HG03039 (cell line): ENCODE data around the gene PRELP.
"Not testable (repeated sequence)": the region's sequence is repeated elsewhere in the genome, so short reads cannot be mapped to it uniquely, and the experiment has no call there.

ENCODE experiments used
- ATAC-seq: cut with Tn5 transposase; IDR thresholded peaks from one replicate; pipeline ENCODE4 v1.9.1; 2021; ENCODE audit warnings: mild to moderate bottlenecking, moderate library complexity; ENCODE audit not compliant: unreplicated experiment

The PRELP gene

DNA sequence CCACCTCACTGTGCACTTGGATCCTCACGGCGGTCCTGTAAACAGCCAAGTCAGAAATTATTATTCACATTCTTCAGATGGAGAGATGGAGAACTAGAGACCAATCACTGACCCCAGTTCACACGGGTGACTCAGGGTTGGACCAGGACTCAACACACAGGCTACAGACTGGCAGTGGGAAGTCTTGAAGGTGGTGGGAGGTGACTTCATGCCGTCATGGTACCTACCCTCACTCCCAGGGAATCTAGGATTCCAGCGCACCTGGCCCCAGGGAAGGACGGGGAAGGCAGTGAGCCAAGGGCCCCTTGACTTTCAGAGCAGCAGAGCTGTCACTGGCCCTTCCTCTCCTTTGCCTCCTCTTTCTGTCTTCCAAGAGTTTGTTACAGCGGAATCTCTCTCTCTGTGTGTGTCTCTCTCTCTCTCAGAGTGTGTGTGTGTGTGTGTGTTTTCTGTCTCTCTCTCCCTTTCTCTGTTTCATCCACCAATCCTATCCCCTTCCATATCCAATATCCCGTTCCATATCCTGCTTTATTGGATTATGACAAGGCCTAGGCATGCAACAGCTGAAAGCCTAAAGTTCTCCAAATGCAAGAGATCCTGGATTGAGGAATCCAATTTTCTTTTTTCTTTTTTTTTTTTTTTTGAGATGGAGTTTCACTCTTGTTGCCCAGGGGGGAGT is 30.1 kb downstream of the PRELP start:
- no peak for ATAC-seq

DNA sequence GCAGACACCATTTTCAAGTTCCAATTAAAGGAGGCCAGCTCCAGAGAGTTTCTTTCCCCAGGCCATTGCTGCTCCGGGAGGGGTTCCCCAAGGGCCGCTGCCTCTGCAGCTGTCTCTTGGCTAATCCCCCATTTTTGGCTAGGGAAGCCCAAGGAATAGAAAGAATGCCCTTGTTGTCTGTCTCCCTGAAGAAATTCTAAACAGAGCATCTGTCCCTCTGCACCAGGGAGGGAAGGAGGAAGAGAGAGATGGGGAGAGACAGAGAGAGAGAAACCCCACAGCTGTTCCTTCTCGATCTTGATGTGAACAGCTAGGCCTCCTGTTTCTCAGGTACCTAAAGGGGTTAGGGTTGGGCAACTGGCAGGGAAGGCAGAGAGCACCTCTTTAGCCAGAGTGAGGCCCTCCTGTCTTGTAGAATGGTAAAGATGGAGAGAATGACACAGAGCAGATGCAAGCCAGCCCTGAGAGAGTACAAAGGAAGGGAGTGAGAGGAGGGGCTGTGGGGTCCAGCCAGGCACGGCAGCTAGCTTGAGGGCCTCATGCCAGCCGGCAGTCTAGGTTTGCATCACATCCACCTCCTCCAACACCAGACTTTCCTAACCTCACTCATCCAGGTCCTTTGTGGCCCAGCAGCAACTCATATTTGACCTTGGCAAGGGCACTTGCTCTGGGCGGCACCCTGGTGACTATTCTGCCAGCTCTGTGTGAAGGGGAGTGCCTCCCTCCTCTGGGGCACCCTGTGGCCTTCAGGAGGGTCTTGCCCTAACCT is 31.4 kb downstream of the PRELP start:
- ATAC-seq, result no peak

- no peak for ATAC-seq
These were observed 32.2 kb downstream of the PRELP start for GRCh38 chr1:203507759-203508158.

- no peak for ATAC-seq
These were observed 33.0 kb downstream of the PRELP start for GRCh38 chr1:203508463-203509073.

- ATAC-seq, result no peak
These were observed 33.5 kb downstream of the PRELP start for GRCh38 chr1:203509135-203509534.

DNA sequence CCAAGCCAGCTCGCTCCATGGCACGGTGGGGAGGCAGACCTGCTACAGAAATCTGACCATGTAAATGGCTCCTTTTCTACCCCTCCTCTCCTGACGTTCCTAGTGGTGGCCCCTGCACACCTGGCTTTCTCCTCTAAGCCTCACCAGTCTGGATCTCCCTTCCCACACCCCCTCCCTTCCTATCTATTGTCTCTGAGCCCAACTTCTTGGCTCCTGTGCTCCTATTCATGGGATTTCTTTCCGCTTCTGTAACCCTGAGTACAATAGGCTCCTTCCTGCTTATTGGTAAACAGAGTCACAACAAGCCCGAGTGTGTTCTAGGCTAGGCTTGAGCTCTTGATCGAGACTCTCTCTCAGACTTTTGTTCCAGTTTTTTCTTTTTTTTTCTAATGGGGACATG is 35.9 kb downstream of the PRELP start:
- no peak for ATAC-seq

DNA sequence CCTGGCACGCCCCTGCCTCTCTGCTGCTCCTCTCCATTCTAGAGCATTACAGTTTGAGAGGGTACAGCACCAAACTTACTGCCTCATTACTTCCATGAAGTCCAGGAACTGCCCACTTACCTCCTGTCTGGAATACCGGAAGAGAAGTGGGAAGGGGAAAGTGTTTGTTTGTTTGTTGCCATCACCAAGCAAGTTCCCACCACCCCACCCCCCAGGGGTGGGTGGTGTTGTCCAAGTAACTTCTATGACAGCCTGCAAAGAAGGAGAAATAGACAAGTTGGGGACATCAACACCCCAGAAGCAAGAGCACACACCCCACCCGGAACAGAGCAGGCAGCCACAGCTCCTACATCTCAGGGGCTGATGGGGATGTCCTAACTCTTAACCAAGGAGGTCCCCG is 36.3 kb downstream of the PRELP start:
- no peak for ATAC-seq

GRCh38 chr1:203512517-203512847 is 36.9 kb downstream of the PRELP start:
- ATAC-seq, result no peak

DNA sequence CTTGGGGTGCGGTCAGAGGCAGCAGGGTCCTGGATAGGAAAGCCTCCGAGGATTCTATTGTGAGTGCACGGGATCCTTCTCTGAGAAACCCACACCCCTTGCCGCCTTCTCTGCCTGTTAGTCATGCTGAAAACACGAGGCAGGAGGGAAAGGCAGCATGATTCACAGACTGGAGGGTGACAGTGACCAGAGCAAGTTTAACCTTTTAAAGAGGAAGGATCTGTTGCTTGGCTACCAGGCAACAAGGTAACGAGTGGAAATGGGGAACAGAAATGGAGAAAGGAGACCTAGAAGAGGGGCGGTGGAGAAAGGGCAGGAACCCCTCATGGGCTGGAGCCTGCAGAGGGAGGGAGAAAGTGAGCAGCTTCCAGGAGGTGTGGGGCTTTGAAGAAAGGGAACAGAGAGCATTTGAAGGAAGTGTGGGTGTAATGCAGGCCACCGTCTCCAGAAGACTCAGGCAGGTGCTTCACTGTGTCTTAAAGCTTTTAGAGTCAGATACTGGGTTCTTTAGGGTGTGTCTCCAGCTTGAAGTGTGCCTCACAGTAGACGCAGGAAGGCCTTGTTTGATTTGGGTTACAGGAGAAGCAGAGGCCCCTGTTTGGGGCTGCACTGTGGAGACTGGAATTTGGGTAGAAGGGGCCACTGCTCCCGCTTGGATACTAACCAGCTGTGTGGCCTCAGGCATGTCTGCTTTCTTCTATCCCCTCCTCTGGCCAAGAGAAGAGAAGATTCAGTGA is 37.4 kb downstream of the PRELP start:
- no peak for ATAC-seq

DNA sequence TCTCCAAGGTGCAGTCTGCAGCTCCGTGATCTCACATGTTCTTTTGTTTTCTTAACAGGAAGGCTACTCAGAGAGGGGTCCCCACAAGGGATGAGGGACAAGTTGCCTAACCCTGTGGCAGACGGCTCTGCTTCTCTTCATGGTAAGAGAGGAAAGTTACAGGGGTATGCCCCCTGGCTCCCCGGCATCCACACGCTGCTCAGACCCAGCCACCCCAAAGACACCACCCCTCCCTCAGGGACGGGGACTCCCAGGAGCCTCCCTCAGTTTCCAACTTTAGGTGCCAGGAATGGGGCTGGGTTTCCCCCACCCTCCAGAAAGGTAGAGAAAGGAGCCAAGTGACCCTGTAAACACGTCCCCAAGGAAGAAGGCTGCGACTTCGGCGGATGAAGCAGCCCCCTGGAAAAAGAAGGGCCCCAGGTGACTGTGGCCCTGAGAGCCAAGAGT is 38.0 kb downstream of the PRELP start:
- ATAC-seq, result no peak

DNA sequence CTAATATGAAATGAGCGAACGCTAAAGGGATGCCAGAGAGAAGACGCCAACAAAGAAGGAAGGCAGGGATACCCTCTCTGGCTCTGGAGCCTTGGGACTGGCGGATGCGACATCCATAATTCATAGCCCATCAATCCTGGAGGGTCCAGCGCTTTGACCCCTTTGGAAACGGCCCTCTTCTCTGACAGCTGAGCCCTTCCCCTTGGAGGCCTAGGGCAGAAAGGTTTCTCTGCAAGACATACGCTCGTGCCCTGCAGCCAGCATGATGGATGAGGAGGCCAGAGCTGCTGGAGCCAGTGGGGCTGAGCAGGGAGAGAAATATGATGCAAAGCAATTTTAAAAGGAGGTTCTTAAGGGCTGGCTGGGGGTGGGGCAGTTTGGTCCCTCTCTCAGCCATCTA is 40.6 kb downstream of the PRELP start:
- no peak for ATAC-seq

GRCh38 chr1:203516906-203517305 is 41.3 kb downstream of the PRELP start:
- ATAC-seq, result no peak

- ATAC-seq, result no peak
These were observed 42.0 kb downstream of the PRELP start for GRCh38 chr1:203517426-203518110.

GRCh38 chr1:203518139-203518538 is 42.5 kb downstream of the PRELP start:
- ATAC-seq, result not testable (repeated sequence)

GRCh38 chr1:203518541-203518940 is 42.9 kb downstream of the PRELP start:
- ATAC-seq, result no peak

DNA sequence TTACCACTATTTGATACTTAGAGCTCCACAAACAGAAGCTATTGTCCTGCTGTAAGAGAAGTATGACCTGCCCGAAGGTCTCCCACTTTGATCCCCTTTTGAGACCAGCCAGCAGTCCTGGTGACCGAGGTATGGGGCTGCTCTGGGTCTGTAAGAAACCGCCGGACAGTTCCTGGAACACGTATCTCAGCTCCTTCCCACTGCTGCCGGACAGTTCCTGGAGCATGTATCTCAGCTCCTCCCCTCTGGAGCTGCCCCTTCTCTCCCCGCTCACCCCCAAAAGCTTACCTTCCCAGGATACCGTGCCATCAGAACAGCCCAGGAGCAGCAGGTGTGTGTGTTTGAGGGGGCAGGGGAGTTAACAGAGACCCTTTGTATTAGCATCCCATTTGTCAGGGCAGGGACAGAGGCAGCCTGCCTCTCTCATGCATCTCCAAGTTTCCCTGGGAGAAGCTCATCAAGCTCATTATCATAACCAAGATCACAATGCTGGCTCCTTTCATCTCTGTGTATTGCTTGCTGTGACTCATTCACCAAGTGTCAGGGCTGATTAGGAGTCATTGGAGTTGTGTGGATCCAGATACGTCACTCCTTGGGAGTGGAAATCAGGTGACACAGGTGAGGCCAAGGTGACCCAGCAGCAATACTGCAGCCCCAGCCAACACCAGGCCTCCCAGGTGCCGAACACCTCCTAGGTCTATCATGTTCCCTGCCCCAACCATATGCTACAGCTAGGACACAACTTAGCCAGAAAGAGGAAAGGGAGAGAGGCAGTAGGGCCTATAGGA is 43.6 kb downstream of the PRELP start:
- no peak for ATAC-seq

DNA sequence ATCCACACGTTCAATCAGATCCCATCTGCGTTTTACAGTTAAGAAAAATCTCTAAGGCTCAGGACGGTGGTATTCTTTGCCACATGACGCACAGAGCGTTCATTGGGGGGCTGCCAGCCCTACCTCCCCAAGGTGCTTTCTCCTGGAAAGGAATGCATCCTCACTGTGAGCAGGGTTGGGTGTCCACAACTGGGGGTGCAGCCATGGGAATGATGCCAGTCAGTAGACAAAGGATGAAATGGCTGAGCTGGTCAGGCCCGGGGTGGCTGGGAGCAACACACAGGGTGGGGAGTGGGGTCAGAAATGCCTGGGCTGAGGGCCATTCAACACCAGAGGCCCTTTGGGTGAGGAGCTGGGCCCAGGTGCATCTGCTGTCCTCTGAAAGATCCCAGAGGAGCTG is 44.3 kb downstream of the PRELP start:
- no peak for ATAC-seq

DNA sequence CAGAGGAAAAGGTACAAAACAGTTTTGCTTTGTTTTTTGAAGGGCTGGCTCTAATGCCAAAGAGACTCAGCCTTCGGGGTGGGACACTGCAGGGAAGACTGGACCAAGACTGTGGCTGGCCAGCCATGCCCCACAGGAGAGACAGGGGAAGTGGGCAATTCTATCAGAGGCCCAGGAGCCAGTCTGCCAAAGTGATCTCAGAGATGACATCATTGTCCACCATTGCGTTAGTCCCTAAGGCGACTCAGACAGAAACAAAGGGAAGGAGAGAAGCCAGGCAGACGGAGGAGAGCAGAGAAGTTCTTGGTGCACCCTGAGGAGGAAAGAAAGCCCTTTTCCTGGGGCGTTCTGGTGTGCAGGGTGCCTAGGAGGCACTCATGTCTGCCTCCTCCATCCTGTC is 44.7 kb downstream of the PRELP start:
- ATAC-seq, result no peak

DNA sequence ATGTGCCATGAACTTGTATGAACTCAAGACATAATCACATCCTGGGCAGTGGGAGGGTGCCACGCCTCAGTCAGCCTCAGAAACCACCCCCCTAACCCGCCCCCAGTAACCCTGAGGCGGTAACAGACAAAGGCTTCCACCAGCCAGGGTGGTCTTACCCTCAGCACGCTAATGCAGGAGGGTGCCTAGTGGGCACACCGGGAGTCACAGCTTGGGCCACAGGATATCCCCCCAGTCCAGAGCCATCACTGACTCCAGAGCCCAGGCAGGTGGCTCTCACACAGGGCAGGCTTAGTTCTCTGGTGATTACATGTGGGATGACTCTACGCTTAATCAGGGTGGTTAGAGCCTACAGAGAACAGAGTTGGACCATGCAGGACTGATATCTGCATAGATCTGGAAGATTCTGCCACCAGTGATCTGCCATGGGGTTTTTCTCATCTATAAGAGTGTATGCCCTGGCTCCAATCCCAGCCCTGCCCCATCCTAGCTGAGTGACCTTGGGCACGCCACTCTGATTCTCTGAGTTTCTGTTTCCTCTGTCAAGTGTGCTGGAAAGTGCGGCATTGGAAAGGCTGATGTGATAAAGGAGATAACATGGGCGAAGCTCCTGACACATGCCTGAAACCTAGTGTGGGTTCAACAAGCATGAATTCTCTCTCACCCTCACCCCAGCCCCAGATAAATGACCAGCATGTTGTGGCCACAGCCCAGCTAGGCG is 45.6 kb downstream of the PRELP start:
- no peak for ATAC-seq

- no peak for ATAC-seq
These were observed 46.2 kb downstream of the PRELP start for GRCh38 chr1:203521812-203522211.
